Breast epithelium (tissue), 3 donors: ENCODE measurements around the gene DNASE1L2.

Experiments used
- CTCF ChIP-seq, 3 donors: fragments of 450-650 bp; IDR thresholded peaks; one replicate each; pipeline ENCODE4 v1.5.1; 2016 to 2017; ENCODE audit warnings: antibody characterized with exemption in 3 of 3, mild to moderate bottlenecking in 3 of 3, moderate library complexity in 3 of 3
- POLR2A ChIP-seq: fragments of 450-650 bp; IDR thresholded peaks from one replicate; pipeline ENCODE4 v1.6.1; 2016; ENCODE audit warnings: antibody characterized with exemption, mild to moderate bottlenecking, moderate library complexity
- POLR2AphosphoS5 ChIP-seq, 3 donors: sonication (generic); formaldehyde crosslinking; IDR thresholded peaks; one replicate each; pipeline ENCODE4 v1.6.1; 2017; ENCODE audit warnings: antibody characterized with exemption in 3 of 3

DNA sequence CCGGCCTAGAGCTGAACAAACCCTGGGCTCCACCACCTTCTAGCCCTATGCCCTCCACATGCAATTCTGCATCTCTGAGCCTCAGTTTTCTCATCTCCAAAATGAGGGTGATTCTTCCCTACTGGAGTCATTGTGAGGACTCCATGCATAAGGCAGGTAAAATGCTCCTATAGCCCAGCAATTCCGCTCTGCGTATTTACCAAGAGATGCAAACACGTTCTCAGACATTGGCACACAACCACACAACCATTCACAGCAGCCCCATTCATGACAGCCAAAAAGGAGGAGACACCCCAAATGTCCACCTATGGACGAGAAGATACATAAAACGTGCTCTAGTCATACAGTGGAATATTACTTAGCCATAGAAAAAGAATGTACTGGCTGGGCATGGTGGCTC, 35.9 kb upstream of the DNASE1L2 start:
- TF ChIP-seq CTCF (IDR thresholded peaks at IDR 0.05) (no peak), POLR2AphosphoS5 (IDR thresholded peaks at IDR 0.05) (no peak), POLR2A (no peak)
